HG03439 (cell line): Measurements from ENCODE around the gene SYNDIG1.

Source experiments
- ATAC-seq: cut with Tn5 transposase; IDR thresholded peaks from one replicate; pipeline ENCODE4 v1.9.1; 2021; ENCODE audit warnings: mild to moderate bottlenecking, moderate library complexity; ENCODE audit not compliant: unreplicated experiment

Gene SYNDIG1

DNA sequence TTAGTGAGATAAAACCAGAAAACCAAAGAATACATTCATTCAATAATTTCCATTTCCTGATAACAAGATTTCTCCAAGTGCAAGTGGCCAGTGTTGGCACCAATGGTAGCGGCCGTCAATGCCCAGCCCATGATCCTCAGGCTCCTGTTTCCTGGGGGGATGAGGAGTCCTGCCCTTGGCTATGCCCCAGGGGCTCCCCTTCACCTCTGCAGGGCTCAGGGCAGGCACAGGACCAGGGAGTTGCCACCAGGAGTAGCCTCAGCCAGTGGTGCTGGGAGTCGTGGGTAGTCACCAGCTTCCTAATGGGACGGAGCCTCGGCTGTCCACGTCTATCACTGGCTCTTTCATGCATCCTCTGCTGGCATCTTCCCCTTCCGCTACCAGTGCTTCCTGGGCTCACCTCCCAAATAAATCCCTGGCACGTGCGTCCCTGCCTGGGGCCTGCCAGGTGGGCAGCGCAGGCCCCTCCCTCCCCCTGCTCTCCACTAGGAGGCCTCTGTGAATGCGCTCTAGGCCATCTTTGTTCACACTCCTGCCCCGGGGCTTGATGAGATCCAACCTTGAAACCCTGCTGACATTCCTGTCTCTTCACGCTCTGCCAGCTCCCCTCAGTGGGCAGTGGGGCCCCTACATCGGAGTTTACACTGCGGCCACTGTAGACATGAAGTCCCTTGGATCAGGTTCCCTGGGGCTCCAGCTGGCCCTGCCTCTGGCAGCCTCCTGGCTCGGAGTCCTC, 215.7 kb downstream of the SYNDIG1 start:
- ATAC-seq = no peak

GRCh38 chr20:24685736-24686135, 216.3 kb downstream of the SYNDIG1 start:
- ATAC-seq = no peak

GRCh38 chr20:24686156-24686555, 216.7 kb downstream of the SYNDIG1 start:
- ATAC-seq = no peak

DNA sequence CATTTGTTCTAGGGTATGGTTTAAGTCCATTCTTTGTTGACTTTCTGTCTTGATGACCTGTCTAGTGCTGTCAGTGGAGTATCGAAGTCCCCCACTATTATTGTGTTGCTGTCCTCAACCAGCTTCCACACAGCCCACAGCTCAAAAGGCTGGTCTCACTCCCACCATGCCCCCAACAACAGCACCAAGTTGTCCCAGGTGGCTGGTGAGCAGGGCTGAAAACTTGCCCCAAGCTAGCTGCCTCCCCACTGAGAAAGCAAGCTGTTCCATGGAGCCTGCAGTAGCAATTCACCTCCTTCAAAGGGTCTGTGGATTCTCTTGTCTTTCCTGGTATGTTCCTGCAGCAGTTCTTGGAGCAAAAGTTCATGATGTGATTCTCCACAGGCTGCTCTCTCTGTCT, 221.0 kb downstream of the SYNDIG1 start:
- no peak for ATAC-seq

GRCh38 chr20:24691901-24692351, 222.5 kb downstream of the SYNDIG1 start:
- no peak for ATAC-seq

- ATAC-seq = no peak
Observed at GRCh38 chr20:24692446-24693200, 223.2 kb downstream of the SYNDIG1 start.

GRCh38 chr20:24693466-24694156, 224.2 kb downstream of the SYNDIG1 start:
- no peak for ATAC-seq

GRCh38 chr20:24694157-24694726, 224.8 kb downstream of the SYNDIG1 start:
- no peak for ATAC-seq

- ATAC-seq = no peak
Observed at GRCh38 chr20:24694727-24695528, 225.5 kb downstream of the SYNDIG1 start.

DNA sequence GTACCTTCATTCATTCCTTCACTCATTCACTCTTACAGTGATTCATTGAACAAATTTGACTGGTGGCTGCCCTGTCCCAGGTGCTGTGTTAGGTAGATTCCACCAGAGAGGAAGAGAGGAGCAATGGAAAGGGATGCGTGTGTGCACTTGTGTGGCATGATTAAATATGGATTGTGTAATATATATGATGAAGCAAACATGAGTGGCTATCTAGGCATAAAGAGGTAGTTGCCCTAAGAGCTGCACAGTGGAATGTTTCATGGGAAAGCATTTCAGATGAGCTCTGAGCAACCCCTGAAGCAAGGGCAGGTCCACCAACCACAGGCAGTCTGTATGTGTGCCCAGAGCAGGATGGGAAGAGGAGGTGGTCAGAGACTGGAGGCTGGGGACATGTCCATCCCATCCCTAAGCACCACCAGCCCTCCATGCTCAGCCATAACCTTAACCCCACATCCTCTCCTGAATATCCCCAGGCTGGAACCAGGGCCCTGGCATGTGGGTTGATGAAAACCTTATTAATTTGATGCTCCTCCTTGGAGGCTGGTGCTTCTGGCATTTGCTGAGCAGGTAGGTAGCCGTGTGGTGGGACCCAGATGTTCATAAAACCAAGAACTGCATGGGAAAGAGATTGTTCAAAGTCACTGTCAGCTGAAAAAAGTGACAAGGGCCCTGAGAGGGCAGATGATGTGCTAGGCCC, 226.2 kb downstream of the SYNDIG1 start:
- ATAC-seq = no peak

DNA sequence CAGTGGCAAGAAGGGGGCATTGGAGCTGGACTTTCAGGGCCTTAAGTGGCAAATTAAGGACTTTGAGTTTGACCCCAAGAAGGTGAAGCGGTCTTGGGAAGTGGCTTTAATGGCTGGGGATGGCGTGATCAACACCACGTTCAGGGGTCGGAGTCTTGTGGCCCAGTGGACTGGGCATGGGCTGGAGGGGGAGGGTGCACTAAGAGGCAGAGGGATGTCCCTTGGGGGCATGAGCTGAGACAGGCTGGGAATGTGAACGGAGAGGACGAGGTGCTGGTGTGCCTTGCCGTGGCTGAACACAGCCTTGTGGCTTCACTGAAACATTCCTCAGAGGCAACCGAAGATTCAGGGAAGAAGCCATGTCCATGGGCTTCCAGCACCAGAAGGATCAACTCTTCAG, 227.0 kb downstream of the SYNDIG1 start:
- no peak for ATAC-seq

DNA sequence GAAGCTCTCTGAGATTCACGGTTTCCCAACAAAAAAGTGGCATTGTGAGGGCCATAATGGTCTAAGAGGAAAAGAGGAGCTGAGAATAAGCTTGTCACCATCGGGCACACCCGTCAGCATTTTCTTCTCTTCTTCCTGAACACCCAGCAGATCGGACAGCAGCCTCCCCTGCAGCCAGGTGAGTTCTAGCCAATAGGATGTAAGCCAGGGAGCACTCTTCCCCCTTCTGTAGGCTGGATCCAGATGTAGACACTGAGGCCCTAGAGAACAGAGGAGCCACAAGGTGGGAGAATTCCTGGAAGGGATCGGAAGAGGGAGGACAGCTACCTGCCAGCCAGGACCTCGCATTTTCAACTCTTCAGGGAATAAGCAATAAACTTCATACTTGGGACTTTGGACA, 228.0 kb downstream of the SYNDIG1 start:
- no peak for ATAC-seq

DNA sequence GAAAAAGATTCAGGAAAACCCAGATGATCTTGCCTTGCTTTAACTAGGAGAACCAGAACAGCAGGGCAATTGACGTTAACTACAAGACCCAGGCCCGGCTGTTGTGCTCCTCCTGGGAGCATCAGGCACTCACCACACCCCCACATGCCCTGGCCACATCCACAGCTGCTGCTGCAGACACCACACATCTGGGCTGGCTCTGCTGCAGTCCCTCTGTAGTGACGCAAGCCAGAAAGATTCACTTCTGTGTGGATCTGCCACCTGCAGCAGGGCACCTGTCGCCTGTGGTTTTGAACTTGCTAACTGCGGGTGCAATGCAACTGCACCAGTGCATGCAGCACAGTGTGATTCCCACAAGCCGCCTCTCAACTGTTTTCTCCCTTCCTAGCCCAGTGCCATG, 228.8 kb downstream of the SYNDIG1 start:
- ATAC-seq = no peak

- ATAC-seq = no peak
Observed at GRCh38 chr20:24698706-24699206, 229.3 kb downstream of the SYNDIG1 start.

DNA sequence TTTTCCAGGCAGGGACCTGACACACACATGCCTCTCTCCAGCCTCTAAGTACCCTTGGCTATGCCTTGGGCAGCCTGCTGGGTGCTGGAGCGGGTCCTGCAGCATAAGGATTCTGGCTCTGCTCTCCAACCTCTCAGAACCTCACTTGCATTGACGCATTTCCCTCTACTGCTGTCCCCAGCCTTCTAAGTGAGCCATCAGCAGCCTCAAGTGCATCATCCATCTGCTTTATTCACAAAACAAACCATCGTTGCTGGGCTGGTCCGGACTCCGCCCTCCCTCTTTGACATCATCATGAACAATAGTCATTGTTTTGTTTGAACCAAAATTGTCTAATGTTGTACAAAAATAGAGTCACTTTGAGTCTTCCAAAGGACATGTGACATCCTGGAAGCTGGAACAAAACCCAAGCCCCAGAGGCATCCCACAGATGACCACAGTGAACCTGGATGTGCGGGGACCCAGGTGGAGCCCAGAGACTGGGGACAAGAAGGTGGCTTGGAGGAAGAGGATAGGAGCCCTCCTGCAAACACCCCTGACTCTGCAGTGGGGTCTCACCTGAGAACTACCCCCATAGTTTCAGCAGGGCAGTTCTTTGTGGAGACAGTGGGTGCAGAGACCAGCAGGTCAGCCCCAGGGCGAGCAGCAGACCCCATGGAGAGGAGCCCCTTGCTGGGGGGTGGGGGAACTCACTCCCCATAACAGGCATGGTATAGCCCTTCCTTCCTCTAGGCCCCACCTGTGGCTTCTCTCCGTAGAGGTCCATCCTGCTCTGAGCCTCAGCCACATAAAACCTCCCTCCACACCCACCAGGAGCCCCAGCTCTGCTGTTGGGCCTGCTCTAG, 230.1 kb downstream of the SYNDIG1 start:
- ATAC-seq = no peak

GRCh38 chr20:24700166-24700860, 230.9 kb downstream of the SYNDIG1 start:
- no peak for ATAC-seq

DNA sequence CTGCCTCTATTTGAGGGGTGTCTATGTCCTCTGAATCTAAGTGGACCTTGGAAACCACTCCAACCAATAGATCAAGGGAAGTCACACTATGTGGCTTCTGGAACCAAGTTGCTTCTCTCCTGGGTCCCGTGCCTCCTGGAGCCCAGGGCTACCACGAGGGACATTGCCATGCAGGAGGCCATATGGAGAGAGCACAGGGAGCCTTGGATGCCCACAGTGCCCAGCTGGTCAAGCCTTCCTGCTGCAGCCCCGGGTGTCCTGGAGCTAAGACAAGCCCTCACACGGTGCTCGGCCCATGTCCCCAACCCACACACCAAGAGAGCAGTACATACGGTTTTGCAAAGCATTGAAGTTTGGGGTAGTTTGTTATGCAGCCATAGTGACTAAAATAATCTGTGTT, 231.6 kb downstream of the SYNDIG1 start:
- no peak for ATAC-seq

DNA sequence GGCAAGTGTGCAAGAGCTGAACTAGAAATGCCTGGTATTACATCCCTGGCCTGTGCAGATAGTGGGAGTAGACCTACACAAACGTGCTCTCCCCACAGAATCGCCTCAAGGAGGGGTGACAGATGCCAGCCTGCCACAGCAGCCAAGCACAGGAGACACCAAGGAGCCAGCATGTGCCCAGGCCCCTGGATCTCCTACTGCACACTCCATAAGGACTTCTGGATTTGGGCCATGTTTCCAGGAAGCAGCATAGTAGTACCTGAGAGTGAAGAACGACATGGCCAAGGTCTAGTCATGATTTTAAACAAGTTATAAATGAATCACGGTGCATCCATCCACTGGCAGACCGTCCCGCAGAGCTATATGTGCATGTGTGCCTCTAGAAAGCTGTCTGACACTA, 232.2 kb downstream of the SYNDIG1 start:
- ATAC-seq = no peak
